ENCODE results near the gene CLRN2.

DNA sequence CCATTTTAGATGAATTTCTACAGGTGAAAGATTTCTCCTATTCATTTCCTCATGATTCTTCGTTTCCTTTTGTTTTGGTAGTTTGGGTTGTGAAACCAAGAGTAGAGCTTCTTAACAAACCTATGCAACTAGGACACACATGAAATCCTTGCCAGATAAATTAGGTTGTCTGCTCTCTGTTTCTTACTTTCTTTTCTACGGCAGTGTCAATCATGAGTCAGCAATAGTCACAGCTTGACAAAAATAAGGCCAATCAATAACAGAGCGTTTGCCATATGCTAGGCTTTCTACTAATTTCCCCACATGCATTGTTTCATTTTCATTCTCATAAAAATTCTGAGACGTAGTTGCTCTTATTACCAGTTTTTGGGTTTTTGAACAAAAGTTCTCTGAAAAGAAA, 20.3 kb downstream of the CLRN2 start:
- TF ChIP-seq CEBPB (IDR thresholded peaks at IDR 0.05; ENCODE audit: low read depth, low read length), result no peak
- no peak for TF ChIP-seq POLR2A (IDR thresholded peaks at IDR 0.05; ENCODE audit: low read depth, low read length)
- TF ChIP-seq RAD21 (IDR thresholded peaks at IDR 0.05; ENCODE audit: low read length), result no peak
- TF ChIP-seq, protein P1, sequence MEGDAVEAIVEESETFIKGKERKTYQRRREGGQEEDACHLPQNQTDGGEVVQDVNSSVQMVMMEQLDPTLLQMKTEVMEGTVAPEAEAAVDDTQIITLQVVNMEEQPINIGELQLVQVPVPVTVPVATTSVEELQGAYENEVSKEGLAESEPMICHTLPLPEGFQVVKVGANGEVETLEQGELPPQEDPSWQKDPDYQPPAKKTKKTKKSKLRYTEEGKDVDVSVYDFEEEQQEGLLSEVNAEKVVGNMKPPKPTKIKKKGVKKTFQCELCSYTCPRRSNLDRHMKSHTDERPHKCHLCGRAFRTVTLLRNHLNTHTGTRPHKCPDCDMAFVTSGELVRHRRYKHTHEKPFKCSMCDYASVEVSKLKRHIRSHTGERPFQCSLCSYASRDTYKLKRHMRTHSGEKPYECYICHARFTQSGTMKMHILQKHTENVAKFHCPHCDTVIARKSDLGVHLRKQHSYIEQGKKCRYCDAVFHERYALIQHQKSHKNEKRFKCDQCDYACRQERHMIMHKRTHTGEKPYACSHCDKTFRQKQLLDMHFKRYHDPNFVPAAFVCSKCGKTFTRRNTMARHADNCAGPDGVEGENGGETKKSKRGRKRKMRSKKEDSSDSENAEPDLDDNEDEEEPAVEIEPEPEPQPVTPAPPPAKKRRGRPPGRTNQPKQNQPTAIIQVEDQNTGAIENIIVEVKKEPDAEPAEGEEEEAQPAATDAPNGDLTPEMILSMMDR (conservative IDR thresholded peaks at IDR 0.05; ENCODE audit: low read depth, low read length), result no peak
- TF ChIP-seq MXI1 (IDR thresholded peaks at IDR 0.05; ENCODE audit: borderline replicate concordance, low read depth, low read length), result no peak
- no peak for TF ChIP-seq RFX5 (IDR thresholded peaks at IDR 0.05; ENCODE audit: low read depth, low read length)
- no peak for TF ChIP-seq SMC3 (IDR thresholded peaks at IDR 0.05; ENCODE audit: low read depth, low read length)
- TF ChIP-seq, protein P2, sequence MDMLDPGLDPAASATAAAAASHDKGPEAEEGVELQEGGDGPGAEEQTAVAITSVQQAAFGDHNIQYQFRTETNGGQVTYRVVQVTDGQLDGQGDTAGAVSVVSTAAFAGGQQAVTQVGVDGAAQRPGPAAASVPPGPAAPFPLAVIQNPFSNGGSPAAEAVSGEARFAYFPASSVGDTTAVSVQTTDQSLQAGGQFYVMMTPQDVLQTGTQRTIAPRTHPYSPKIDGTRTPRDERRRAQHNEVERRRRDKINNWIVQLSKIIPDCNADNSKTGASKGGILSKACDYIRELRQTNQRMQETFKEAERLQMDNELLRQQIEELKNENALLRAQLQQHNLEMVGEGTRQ (IDR thresholded peaks at IDR 0.05; ENCODE audit: low read depth, low read length), result no peak
- TF ChIP-seq FOS (IDR thresholded peaks at IDR 0.05; ENCODE audit: low read depth, low read length), result no peak
- no peak for TF ChIP-seq MAZ (IDR thresholded peaks at IDR 0.05; ENCODE audit: borderline replicate concordance, low read depth, low read length)
- TF ChIP-seq CHD1 (IDR thresholded peaks at IDR 0.05; ENCODE audit: low read depth, low read length), result no peak
- no peak for TF ChIP-seq RCOR1 (IDR thresholded peaks at IDR 0.05; ENCODE audit: insufficient replicate concordance, low read length)
- no peak for TF ChIP-seq NFE2L2 (IDR thresholded peaks at IDR 0.05; ENCODE audit: low read depth, low read length)
- no peak for TF ChIP-seq BHLHE40 (IDR thresholded peaks at IDR 0.05; ENCODE audit: low read depth, low read length)
